Superior temporal gyrus (tissue), 1 donor: ENCODE data around the gene PRKD1.

ENCODE experiments used
- DNase-seq: peaks from one replicate; pipeline ENCODE4 v3.0.0-alpha.2; 2016; ENCODE audit errors: extremely low spot score

Gene PRKD1

DNA sequence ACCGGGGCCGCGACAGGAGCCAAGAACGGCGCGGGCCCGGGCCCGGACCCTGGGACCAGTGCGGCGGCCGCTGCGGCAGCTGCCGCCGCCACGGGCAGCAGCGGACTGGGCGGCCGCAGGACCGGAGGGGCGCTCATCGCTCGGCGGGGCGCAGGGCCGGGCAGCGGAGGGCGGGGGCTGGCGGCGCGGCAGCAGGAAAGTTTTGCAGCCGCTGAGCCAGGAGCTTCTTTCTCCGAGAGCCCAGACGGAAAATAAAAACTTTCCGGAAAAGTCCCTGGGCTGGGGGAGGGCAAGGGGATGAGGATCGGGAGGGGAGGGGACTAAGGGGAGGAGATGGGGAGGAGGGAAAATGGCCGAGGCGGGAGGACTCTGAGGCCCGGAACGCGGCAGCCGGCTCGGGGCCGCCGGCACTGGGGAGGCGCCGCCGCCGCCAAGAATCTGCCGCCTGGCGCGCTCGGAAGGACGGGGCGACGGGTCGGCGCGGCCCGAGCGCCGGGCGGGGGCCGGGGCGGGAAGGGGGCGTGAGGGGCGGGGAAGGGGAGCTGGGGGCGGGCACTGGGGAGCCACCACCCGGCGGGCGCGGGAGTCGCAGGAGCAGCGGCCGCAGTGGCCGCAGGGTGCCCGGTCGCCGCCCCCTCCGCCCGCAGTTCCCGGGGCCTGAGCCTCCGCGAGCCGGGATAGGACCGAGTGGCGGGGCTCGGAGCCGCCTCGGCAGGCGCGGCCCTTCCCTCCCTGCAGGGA lies at the start of gene PRKD1:
TSS of gene PRKD1 (minus strand) at position 472 of the 741 bp plus-strand sequence.
- DNase-seq = no peak

DNA sequence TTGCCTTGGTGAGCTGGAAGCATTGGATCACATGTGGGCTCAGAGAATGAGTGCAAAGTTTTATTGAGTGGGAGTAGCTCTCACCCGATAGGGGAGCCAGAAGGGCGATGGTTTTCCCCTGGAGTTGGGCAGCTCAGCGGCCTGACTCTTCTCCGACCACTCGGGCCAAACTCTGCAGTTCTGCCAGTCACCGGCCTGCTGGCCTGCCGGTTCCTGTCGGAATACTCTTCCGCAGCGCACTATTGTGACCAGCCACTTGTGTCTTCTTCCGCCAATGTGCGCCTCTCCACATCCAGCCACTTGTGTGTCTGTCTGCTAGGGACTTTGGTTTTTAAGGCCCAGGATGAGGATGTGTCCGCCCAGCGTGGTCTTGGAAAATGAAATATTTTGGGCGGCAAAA lies 43.5 kb upstream of the PRKD1 start:
- no peak for DNase-seq

DNA sequence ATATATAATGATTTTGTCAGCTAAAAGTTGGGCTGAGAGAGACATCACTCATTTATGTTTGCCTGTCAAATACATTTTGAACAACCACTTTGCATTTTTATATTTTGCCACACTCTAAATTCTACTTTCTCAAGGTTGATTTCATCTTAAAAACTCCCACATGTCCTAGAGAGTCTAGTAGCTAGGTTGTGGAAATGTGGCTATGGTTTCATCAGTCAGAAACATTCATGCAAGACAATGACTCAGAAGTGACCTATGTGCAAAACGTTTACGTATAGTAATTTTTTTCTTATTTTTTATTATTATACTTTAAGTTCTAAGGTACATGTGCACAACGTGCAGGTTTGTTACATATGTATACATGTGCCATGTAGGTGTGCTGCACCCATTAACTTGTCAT lies 27.4 kb upstream of the PRKD1 start:
- no peak for DNase-seq

DNA sequence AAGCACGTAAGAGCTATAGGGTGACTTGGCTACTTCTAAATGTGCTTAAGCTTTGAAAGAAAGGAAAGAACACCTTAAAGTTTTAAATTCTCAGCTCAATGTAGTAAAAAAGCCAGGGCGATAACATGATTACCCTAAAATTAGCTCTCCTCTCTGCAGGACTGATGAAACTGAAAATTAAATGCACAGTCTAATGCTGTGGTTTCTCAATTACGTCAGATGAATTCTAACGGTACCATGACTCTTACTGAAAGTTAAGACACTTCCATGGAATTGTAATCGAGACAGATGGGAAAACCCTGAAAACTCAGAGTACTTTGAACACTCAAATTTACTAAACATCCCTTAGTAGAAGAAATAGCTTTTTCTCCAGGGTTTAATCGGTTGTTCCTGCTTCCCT lies 25.9 kb upstream of the PRKD1 start:
- peak; percentile 20 for DNase-seq

DNA sequence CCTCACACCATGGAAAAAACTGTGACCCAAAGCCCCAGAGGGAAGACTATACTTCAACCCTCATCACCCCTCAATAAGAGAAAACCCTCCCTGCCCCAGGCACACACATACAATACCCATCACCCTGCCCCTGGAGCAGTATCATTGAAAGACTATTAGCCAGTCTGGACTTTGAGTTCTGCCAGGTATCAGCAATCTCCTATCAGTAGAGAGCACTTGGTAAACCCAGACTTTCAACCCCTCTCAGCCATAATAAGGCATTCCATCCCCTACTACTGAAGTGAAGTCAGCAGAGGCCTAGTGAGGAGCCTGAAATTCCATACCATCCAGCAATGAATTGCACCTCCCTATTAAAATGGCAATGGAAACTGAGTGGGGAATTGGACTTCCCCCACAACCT lies 16.4 kb upstream of the PRKD1 start:
- DNase-seq = no peak

DNA sequence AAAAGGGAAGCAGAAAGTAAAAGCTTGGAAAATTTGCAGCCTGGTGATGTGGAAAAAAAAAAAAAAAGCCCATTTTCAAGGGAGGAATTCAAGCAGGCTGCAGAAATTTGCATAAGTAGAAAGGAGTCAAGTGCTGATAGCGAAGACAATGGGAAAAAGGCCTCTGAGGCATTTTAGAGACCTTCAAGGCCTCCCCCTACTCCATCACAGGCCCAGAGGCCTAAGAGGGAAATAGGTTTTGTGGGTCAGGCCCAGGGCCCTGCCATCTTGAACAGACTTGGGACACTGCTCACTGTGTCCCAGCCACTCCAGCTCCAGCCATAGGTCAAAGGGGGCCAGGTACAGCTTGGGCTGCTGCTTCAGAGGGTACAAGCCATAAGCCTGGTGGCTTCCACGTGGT lies 13.8 kb upstream of the PRKD1 start:
- no peak for DNase-seq

DNA sequence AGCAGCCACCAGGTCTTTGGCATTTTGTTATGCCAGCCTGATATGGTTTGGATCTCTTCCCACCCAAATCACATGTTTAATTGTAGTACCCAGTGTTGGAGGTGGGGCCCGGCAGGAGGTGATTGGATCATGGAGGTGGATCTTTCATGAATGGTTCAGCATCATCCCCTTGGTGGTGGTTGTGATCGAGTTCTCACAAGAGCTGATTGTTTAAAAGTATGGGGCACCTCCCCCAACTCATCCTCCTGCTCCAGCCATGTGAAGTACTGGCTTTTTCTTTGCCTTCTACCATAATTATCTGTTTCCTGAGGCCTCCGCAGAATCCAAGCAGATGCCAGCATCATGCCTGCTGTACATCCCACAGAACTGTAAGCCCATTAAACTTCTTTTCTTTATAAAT lies 12.8 kb upstream of the PRKD1 start:
- no peak for DNase-seq

DNA sequence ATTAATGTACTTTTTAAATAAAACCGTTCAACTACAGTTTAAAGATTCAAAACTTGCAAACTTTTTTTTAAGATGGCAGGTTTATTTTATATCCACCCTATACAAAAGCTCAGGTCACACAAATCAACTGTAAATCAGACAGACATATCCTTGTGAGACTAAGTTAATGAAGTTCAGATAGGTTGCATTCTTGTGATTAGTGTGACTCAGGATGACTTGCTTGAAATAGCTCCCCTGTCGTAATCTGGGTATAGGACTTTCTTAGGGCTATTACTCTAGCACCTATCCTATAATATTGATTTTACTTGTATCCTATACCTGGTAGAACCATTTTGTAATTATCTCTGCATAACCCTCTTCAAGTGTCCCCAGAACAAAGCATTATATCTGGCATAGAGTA lies 9.5 kb upstream of the PRKD1 start:
- DNase-seq = no peak

DNA sequence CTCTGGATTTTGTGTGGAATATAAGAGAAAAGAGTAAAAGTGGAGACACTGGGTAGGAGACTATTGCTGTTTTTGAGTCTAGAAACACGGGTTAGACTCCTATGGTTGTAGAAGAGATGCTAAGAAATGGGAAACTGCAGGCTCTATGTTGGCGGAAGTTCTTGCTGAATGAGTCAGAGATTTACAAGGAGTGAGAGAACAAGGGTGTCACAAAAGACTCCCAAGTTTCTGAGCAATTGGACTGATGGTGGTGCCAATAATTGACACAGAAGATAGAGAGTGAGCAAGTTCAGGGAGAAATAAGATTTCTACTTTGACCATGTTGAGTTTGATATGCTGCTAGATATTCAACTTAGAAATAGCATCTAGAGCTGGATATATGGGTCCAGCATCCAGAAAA lies 2.6 kb upstream of the PRKD1 start:
- DNase-seq = no peak

DNA sequence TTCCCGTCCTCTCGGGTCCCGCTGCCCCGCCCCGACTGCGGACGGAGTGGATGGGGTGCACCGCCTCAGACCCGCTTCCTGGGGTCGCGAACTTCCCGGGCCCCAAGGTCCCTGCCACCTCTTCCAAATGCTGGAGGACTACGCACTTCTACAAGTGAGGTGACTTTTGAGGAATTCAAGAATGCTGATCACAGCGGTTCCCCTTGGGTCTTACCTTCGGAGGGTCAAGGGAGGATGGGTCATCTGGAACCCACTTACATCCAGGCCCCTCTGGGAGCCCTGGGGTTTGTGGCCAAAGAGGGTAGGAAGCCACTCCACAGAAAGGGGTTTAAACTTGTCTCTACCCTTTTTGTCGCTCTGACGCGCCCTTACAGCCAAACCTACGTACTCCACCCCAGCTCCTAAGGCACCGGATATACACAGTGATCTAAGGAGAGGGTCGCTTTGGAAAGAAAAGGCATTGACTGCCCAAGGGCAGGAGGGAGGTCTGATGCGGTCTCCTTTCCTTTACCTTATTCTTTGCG lies 532 bp upstream of the PRKD1 start:
- no peak for DNase-seq

DNA sequence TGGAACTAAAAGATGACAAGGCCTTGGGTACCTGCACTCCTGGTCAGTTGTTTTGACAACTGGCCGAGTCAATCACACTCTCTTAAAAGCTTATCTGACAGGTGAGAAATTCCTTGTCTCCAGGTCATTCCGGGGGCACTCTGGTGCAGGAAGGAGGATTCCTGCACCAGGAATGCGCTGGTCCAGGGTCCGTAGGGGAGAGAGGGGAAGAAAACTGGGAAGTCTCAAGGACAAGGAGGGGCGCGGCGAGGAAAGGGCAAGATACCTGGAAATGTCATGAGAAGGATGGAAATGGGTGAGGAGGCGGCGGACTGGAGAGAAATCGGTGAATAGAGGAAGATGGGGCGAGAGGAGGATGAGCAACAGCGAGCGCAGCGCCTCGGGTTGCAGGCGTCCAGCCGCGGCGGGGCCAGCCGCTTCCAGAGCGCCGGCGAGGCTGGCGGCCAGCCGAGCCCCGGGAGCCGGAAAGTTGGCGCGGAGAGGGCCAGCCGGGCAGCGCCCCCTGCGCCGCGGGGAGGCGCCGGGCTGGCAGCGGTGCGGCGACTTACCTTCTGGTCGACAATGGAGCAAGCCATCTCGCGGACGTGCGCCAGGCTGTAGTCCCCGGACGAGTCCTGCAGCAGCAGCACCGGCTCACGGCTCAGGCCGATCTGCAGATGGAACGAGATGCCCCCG lies 809 bp downstream of the PRKD1 start:
- no peak for DNase-seq

DNA sequence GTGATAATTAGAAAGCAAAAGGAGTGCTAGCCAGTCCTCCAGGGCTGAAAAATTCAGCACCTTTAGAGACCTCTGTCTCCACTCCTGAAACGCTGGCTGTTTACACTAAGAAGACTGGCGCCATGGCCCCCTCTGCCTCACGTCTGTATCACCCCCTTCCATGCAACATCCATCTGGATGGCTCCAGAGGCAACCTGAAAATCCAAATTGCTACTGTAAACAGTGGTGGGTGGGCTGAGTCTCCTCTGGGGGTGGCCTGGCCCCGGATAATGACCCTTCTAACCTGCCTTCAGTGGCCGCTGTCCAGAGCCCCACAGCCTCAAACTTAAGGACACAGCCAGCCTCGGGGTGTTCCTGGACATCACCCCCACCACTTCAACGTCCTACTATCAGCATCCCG lies 1.4 kb downstream of the PRKD1 start:
- DNase-seq = no peak

DNA sequence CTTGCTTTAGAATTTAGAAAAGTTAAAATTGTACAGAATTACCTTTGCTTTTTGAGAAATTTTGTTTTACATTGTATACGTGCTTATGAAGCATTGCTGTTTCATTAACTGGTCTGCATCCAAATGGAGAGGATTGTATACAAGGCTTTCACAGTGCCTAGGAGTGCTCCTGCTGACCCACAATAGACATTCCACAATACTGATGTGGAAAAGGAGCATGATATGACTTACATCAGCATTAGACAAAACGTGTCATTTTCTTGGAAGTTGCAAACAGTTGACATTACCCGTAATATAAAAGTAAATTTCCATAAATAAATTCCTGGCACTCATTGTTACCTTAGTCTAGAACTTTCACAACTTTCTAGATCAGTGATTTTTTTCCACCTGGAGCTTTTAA lies 1.9 kb downstream of the PRKD1 start:
- DNase-seq = no peak

DNA sequence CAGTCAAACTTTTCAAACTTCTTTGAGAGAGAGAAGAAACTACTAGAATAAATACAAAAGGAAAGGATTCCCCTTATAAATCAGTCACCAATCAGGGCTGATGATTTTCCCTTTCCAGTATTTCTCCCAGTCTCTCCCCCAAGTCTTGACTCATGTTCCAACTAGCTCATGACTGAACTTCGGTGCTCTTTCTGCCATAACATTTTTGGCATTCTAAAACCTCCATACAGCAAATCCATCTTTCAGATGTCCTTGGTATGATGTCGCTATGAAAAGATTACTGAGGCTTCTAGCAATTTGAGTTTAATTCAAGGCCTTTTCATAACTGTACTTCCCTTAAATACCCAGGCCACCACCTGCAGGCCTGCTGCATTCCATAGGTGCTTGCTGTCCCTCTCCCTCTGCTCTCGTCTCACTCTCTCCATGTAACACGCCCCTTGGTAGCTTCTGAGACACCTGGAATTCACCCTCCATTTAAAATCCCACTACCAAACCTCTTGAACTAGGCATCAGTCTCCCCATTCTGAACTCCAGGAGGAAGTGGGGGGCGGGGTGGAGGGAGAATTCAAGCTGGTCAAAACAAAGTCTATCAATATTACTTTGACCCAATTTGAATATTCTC lies 2.4 kb downstream of the PRKD1 start:
- no peak for DNase-seq

DNA sequence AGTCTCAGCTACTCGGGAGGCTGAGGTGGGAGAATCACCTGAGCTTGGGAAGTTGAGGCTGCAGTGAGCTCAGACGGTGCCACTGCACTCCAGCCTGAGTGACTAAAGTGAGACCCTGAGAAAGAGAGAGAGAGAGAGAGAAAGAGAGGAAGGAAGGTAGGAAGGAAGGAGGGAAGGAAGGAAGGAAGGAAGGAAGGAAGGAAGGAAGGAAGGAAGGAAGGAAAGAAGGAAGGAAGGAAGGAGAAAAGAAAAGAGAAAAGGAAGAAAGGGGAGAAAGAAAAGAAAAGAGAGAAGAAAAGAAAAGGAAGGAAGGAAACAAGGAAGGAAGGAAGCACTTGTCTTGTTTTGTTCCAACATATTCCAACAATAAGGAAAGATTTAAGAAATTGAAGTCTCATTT lies 7.8 kb downstream of the PRKD1 start:
- DNase-seq = no peak

DNA sequence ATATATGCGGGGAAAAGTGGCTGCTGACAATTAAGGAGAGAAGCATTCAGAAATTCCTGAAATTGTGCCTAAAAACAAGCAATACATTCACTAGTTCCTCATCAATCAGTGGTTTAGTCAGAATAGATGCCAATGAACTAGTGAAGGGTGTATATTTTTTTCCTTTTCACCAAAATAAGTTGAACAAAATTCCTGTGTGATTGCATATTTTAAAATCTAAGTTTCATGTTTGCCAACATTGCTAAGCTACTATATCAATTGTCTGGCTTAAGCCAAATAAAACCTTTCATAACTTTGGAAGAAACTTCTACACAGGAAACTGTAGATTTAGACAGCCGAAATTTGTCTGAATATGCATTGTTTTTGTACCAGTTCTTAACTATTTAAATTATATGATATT lies 8.7 kb downstream of the PRKD1 start:
- no peak for DNase-seq

DNA sequence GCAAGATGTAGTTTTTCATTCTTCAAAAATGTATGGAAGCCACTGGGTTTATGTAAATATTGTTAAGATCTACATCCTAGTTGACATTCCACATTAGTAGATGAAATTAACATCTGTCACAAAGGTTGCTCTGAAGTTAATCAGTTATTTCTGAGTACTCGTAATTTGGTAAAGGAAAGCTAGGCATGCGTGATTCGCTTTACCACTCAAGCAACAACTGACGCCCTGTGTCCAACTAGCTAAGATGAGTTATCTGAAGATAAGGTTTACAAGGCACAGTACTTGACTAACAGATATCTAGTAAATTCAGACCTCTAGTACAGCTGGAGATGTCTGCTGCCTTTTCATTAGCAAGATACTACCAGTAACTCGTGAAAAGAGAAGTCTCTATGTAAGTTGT lies 14.1 kb downstream of the PRKD1 start:
- DNase-seq = no peak

DNA sequence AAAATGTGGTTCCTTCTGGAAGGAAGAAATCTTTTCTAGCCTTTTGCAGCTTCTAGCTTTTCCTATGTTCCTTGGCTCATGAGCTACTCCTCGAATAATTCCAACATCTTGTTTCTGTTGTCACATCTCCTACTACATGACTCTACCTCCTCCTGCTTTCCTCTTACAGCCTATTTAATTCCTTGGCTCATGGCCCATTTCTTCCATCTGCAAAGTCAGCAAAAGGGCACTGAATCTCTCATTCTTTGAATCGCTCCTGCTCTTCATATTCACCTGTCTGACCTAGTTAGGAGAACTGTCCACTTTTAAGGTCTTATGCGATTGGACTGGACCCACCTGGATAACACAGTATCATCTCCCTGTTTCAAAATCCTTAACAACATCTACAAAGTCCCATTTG lies 15.8 kb downstream of the PRKD1 start:
- no peak for DNase-seq

DNA sequence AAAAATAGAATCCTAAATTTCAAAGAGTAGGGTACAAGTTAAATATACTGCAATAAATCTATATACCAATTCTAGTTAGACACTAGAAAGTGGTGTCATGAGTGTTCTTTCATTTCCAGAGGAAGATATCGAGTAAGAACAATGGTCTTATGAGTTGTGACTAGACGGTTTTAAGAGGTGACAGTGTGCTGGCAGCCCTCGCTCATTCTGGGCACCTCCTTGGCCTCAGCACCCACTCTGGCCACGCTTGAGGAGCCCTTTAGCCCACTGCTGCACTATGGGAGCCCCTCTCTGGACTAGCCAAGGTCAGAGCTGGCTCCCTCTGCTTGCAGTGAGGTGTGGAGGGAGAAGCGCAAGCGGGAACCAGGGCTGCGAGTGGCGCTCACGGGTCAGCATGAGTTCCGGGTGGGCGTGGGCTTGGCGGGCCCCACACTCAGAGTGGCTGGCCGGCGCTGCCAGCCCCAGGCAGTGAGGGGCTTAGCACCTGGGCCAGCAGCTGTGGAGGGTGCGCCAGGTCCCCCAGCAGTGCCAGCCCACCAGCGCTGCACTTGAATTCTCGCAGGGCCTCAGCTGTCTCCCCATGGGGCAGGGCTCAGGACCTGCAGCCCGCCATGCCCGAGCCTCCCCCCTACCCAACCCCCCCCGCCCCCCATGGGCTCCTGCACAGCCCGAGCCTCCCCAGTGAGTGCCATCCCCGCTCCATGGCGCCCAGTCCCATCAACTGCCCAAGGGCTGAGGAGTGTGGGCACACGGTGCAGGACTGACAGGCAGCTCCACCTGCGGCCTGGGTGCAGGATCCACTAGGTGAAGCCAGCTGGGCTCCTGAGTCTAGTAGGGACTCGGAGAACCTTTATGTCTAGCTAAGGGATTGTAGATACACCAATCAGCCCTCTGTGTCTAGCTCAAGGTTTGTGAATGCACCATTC lies 18.7 kb downstream of the PRKD1 start:
- DNase-seq = no peak

DNA sequence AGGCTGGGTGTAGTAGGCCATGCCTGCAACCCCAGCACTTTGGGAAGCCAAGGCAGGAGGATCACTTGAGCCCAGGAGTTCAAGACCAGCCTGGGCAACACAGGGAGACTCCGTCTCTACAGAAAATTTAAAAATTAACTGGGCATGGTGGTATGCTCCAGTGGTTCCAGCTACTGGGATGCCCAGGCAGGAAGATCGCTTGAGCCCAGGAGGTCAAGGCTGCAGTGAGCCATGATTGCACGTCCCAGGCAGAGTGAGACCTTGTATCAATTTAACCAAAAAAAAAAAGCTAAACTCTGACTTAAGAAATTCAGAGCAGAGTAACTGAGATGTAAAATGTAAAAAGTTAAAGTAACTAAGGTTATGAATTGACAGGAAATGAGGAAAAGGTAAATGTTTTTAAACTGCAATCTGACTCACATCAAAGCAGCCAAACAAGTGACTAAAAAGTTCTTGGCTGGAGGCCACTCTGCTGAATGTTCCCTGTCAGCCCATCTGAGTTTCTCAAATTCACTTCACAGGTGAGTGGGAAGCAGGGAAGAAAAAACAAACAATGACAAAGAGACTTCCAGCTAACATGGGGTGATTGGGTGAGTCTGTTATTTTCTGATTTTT lies 21.3 kb downstream of the PRKD1 start:
- no peak for DNase-seq

DNA sequence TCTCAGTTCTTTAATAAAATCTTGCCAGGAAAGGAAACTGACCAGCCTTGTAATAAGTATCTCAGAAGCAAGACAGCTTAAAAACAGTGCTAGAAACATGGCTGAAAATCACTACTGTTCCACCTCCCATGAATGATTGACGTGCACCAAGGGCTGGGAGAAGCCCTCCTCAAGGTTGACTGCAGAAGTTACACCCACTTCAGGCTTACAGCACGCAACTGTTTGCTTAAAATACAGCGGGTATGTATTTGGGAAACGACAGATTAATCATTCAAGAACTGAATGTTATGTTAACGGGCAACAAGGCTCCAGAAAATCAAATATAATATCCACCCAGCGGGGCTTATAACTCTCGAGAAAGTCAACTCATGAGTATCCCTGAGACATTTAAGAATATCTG lies 22.1 kb downstream of the PRKD1 start:
- no peak for DNase-seq
